HG03025 (cell line): ENCODE measurements around the gene PFKL.
"Not testable (repeated sequence)": the region's sequence is repeated elsewhere in the genome, so short reads cannot be mapped to it uniquely, and the experiment has no call there.

Source experiments
- ATAC-seq: cut with Tn5 transposase; IDR thresholded peaks from one replicate; pipeline ENCODE4 v1.9.1; 2021; ENCODE audit warnings: mild to moderate bottlenecking, moderate library complexity; ENCODE audit not compliant: unreplicated experiment, low FRiP score

PFKL gene

GRCh38 chr21:44275041-44275440, 24.8 kb upstream of the PFKL start:
- ATAC-seq: no peak

DNA sequence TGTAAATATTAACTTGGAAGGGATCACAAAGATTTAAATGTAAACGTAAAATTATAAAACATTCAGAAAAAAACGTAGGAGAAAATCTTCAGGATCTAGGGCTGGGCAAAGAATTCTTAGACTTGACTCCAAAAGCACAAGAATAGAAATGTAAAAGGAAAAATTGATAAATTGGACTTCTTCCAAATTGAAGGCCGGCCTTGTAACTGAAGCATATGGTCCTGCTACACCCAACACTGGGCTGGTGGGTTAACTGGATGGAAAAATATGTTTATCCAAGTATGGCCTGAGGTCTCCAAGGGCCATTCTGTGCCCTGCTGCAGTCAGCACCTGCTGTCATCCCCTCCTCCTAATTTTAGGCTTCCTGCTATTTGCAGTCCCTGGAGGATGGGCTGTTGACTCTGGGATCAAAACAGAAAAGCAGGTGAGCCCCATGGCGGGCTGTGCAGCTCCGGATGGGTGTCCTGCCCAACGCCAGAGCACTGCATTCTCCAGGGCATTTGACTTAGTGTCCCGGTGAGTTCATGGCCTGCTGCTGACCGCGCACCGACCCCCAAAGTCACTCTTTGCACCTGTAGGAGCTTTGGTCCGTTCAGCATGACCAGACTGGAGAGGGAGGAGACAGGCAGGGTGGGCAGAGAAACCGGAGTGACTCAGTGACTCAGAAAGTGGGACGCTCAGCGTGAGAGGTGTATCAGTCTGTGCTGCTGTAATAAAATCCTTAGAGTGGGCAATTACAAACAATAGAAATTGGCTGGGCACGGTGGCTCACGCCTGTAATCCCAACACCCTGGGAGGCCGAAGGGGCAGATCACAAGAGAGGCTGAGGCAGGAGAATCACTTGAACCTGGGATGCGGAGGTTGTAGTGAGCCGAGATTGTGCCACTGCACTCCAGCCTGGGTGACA, 20.2 kb upstream of the PFKL start:
- ATAC-seq: no peak

GRCh38 chr21:44281801-44282200, 18.1 kb upstream of the PFKL start:
- no peak for ATAC-seq

DNA sequence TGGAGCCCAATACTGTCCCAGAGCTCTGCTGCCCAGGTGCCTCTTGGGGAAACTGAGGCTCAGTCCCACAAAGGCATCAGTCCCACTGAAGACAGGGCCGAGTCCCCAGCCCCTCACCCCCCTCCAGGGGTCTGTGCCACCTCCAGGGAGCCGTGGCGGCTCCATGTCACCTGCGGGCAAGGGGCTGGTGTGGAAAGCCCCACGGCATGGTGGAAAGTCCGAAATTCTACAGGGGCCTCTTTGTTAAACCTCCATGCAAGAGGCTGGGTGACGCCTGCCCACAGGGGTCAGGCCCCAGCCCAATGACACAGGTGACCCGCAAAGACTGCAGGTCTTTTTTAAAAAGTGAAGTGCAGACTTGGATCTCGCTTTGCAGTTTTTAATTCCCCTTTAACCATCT, 17.5 kb upstream of the PFKL start:
- no peak for ATAC-seq

DNA sequence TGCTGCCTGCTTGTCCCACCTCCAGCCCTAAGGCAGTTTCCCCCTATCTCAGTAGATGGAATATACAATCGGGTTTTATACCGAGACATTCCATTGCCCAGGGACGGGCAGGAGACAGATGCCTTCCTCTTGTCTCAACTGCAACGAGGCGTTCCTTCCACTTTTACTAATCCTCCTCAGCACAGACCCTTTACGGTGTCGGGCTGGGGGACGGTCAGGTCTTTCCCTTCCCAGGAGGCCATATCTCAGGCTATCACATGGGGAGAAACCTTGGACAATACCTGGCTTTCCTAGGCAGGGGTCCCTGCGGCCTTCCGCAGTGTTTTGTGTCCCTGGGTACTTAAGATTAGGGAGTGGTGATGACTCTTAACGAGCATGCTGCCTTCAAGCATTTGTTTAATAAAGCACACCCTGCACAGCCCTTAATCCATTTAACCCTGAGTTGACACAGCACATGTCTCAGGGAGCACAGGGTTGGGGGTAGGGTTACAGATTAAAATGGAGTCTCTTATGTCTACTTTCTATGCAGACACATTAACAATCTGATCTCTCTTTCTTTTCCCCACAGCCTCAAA, 16.6 kb upstream of the PFKL start:
- ATAC-seq: not testable (repeated sequence)

DNA sequence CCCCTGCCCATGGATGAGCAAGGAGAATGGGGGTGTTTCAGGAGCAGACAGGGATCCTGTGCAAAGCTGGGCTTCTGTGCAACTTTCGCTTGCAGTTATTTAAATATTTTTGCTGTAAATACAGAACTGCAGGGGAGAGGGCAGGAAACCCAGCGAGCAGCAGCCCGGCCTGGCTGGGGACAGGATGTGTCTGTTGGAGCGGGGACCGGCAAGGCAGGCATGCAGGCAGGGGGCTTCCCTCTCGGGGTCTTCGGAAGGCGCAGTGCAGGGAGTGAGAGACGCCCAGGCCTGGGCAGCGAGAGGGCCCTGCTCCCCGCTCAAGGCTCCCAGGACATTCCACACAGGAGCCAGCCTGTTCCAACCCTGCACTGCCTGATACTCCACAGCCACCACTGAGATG, 15.9 kb upstream of the PFKL start:
- no peak for ATAC-seq

DNA sequence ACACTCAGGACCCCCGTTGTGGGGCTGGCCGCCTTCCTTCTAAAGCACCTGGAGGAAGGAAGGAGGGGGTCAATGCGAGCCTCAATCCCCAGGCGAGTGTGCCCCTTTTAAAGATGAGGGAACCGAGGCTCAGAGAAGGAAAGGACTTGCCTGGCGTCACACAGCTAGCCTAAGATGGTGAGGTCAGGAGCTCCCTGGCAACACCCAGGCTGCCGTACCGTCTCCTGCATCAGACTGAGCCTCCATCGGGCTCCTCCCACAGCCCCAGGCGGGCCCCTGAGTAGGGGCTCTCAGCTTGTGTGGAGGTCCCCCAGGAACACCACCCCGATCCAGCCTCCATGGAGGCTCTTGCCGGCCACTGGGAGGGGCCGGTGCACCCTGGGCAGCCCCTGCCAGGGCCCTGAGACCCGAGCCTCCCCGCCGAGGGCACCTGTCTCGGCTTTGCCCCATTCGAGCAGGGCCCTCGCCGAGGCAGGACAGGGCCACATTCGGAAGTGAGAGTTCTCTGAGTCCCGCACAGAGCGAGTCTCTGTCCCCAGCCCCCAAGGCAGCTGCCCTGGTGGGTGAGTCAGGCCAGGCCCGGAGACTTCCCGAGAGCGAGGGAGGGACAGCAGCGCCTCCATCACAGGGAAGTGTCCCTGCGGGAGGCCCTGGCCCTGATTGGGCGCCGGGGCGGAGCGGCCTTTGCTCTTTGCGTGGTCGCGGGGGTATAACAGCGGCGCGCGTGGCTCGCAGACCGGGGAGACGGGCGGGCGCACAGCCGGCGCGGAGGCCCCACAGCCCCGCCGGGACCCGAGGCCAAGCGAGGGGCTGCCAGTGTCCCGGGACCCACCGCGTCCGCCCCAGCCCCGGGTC, 14.5 kb upstream of the PFKL start, which contains the start of gene AIRE:
TSS of gene AIRE (plus strand) at position 739 of the 855 bp plus-strand sequence. CDS start 131 bp downstream, outside the sequence.
- ATAC-seq: no peak

DNA sequence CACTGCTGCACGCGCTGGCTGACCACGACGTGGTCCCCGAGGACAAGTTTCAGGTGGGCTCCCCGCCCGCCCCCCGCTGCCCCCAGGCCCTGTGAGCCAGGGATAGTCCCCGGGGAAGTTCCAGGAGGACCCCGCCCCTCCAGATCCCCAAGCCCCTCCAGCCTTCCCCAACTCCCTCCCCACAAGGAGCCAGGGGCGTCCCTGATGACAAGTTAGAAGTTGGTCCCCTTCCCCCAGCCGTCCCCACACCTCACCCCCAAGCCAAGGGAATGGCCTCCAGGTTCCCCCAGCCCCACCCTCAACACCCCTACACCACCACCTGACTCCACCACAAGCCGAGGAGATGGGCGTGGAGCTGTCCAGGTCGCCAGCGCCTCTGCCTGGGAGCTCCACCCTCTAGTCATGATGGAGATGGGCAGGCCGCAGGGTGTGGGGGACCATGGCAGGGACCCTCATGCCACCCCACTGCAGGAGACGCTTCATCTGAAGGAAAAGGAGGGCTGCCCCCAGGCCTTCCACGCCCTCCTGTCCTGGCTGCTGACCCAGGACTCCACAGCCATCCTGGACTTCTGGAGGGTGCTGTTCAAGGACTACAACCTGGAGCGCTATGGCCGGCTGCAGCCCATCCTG, 13.7 kb upstream of the PFKL start:
- no peak for ATAC-seq

- ATAC-seq: no peak
Measured at GRCh38 chr21:44286716-44287632, 12.9 kb upstream of the PFKL start.

DNA sequence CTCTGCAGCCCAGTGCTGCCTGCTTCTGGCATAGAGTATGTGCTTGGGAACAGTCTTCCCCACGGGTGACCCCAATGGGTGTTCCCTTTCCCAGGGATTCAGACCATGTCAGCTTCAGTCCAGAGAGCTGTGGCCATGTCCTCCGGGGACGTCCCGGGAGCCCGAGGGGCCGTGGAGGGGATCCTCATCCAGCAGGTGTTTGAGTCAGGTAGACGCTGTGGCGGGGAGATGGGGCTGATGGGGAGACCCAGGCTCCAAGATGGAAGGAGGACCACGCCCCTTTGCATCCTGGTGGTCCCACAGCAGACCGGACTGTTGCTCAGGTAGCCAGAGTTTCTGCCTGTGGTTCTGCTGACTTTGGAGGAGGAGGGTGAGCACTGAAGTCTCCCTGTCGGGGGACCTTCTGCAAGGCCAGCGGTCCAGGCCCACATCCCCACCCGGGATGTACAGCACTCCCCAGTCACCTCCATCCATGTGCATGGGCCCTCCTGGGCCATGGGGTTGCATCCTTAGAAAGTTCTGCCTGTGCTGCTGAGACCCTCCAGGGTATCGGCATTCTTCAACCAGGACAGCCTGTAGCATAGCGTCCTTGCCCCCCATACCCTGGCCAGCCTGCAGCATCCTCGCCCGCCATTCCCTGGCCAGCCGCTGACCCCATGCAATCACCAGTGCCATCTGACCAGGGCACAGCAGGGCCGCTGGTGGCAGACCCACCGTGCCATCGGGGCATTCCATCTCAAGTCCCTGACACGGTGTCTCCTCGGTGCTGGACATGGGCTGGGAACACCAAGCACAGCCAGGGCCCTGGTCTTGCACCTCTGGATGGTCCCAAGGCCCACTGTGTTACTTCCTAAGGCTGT, 11.4 kb upstream of the PFKL start:
- ATAC-seq: no peak

GRCh38 chr21:44289381-44290010, 10.4 kb upstream of the PFKL start:
- no peak for ATAC-seq

- no peak for ATAC-seq
Measured at GRCh38 chr21:44290327-44291077, 9.4 kb upstream of the PFKL start.

GRCh38 chr21:44291078-44291935, 8.5 kb upstream of the PFKL start:
- ATAC-seq: no peak

DNA sequence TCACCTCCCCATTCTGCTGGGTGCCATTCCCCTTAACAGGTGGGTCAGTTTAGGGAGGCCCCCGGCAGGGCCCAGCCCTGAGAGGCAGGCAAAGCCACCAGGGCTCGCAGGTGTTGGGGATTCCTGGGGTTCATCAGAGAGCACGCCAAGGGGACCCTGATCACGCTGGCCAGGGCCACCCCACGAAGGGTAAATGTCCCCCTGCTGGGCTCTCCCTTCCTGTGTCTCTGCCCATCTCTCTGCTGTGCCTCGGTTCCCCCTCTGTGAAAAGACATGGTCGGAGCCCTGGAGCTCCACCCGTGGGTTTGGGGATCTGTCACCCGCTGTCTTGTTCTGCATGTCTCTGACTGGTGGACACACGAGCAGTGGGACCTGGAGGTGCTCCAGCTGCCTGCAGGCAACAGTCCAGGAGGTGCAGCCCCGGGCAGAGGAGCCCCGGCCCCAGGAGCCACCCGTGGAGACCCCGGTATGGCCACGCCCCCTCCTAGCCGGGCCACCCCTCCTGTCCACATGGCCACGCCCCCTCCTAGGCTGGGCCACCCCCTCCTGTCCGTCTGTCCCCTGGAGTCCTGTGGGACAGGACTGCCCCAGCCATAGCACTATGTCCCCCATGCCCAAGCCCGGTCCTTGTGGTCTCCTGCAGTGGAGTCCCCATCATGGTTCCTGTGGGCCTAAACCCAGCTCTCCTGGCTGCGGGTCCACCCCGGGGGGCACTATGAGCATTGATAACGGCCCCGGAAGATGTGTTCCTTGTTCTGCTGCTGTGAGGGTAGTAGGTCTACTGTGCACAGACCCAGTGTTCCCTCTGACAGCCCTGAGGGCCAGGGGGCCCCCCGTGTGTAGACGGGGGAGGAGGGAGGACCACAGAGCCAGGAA, 7.7 kb upstream of the PFKL start:
- ATAC-seq: no peak

- no peak for ATAC-seq
Measured at GRCh38 chr21:44292812-44293195, 7.0 kb upstream of the PFKL start.
